HG02678 (cell line): ENCODE data around the gene RBMY1J.
"Not testable (repeated sequence)": the region's sequence is repeated elsewhere in the genome, so short reads cannot be mapped to it uniquely, and the experiment has no call there.

Experiments used
- ATAC-seq: cut with Tn5 transposase; IDR thresholded peaks from one replicate; pipeline ENCODE4 v1.9.1; 2021; ENCODE audit warnings: mild to moderate bottlenecking, moderate library complexity; ENCODE audit not compliant: unreplicated experiment

Gene RBMY1J

GRCh38 chrY:22403110-22403509, at the start of gene RBMY1J:
Gene RBMY1J (plus strand): TSS chrY:22403410. CDS start chrY:22405448, 2,038 bp downstream.
- not testable (repeated sequence) for ATAC-seq

- no peak for ATAC-seq
Measured at GRCh38 chrY:22367416-22367815, 35.8 kb upstream of the RBMY1J start.

GRCh38 chrY:22370623-22371022, 32.6 kb upstream of the RBMY1J start:
- ATAC-seq = no peak

- ATAC-seq = no peak
Measured at GRCh38 chrY:22373494-22373893, 29.7 kb upstream of the RBMY1J start.

DNA sequence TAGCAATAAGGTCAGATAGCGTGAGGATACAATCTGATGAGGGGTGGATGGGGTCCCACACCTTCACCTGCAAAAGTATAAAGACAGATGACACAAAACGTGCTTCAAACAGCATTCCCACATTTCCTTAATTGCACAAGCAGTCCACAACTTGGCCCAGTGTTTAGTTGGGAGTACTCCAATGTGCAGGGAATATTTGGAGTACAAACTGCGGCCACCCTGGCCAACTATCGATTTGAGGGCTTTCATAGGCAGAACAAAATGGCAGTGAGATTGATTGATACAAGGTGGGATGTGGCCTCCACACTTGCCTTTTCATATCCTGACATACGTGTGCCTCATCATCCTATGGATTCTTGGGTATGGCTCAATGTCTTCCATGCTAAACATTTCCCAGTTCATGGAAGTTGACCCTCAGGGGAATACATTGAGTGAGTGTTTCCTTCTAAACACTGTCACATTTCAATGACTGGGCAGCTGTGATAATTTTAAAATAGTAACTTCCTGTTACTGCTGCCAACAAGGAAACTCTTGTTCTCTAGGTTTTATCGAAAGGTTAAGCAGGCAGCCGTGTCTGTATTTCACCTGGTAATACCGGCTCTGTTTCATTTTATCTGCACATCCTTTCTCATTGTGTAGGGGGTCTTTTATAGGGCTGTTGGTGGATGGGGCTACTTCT, 41.6 kb downstream of the RBMY1J start:
- not testable (repeated sequence) for ATAC-seq

DNA sequence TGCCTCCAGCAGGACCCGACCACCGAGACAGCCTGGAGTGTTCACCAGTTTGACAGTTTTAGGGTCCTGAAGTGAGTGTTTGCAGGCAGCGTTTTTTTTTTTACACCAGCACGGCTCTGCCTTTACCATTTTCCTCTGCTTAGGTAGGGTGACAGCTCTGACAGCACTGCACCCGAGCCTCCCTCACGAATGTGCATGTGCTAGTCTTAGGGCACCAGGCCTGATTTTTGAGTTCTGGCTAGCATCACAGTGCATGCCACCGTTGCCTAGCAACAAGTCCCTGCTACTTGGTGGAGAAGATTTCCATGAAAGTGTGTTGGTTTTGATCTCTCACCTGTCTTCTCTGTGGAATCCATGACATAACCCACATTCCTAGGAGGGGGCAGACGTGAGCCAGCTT, 52.3 kb downstream of the RBMY1J start:
- ATAC-seq = not testable (repeated sequence)

GRCh38 chrY:22461962-22462361, 58.8 kb downstream of the RBMY1J start:
- ATAC-seq = not testable (repeated sequence)
